Right lobe of liver (tissue), 4 donors: ENCODE results near the gene SMIM10L2A.

Experiments
- POLR2A ChIP-seq: fragments of 450-650 bp; IDR thresholded peaks from one replicate; pipeline ENCODE4 v1.6.1; 2017; ENCODE audit warnings: antibody characterized with exemption, mild to moderate bottlenecking
- TF ChIP-seq, protein P1 (sequence below), 4 donors: fragments of 200-600 bp in 3 of 4; fragments of 450-650 bp in 1 of 4; IDR thresholded peaks; one replicate each; pipeline versions ENCODE4 v1.5.1 to v1.8.0; 2016 to 2022; ENCODE audit warnings: antibody characterized with exemption in 4 of 4, mild to moderate bottlenecking in 2 of 4
- donor health status: DM: no; HTN: no; CAD: no.
- donor health status: DM: no; HTN: no; CAD: no.
- donor health status: DM: no; HTN: yes; CAD: no.

GRCh38 chrX:135384161-135384836 is 37.4 kb upstream of the SMIM10L2A start:
- TF ChIP-seq, protein P1, sequence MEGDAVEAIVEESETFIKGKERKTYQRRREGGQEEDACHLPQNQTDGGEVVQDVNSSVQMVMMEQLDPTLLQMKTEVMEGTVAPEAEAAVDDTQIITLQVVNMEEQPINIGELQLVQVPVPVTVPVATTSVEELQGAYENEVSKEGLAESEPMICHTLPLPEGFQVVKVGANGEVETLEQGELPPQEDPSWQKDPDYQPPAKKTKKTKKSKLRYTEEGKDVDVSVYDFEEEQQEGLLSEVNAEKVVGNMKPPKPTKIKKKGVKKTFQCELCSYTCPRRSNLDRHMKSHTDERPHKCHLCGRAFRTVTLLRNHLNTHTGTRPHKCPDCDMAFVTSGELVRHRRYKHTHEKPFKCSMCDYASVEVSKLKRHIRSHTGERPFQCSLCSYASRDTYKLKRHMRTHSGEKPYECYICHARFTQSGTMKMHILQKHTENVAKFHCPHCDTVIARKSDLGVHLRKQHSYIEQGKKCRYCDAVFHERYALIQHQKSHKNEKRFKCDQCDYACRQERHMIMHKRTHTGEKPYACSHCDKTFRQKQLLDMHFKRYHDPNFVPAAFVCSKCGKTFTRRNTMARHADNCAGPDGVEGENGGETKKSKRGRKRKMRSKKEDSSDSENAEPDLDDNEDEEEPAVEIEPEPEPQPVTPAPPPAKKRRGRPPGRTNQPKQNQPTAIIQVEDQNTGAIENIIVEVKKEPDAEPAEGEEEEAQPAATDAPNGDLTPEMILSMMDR (IDR thresholded peaks at IDR 0.05), result no peak
- no peak for TF ChIP-seq POLR2A
